Umbilical cord (tissue), 2 donors: Measurements from ENCODE around the gene C9orf72. TPM values are rescaled to one million over a fixed set of nuclear protein-coding genes. Genes with fewer than 3 reads are reported as not detected.
A peak's percentile ranks its signal among the peaks of the same experiment; 100 is the strongest.

Experiments used
- DNase-seq: peaks from one replicate; pipeline ENCODE4 v3.0.0-alpha.2; 2015; ENCODE audit warnings: low spot score
- total RNA-seq: library from RNA; depleted of rRNA; stranded (reverse); fragments of >200 nt; gene quantifications from one replicate; pipeline ENCODE4 v1.2.3, GENCODE V29; 2014; ENCODE audit warnings: low replicate concordance; ENCODE audit not compliant: insufficient read depth

Gene C9orf72
- total RNA-seq, 1 donor from 2014 or later = 19.3 TPM

- no peak for DNase-seq
Measured at GRCh38 chr9:27538647-27539046, 34.6 kb downstream of the C9orf72 start.

GRCh38 chr9:27537756-27538155 lies 35.5 kb downstream of the C9orf72 start:
- DNase-seq = no peak

- no peak for DNase-seq
Measured at GRCh38 chr9:27537027-27537435, 36.2 kb downstream of the C9orf72 start.

- DNase-seq = no peak
Measured at GRCh38 chr9:27536168-27536567, 37.1 kb downstream of the C9orf72 start.

- DNase-seq = no peak
Measured at GRCh38 chr9:27535701-27536118, 37.6 kb downstream of the C9orf72 start.

- no peak for DNase-seq
Measured at GRCh38 chr9:27534658-27535209, 38.5 kb downstream of the C9orf72 start.

GRCh38 chr9:27534131-27534530 lies 39.1 kb downstream of the C9orf72 start:
- no peak for DNase-seq

- DNase-seq = no peak
Measured at GRCh38 chr9:27533311-27533710, 40.0 kb downstream of the C9orf72 start.

GRCh38 chr9:27532046-27532445 lies 41.2 kb downstream of the C9orf72 start:
- DNase-seq = no peak

GRCh38 chr9:27530915-27531755 lies 42.1 kb downstream of the C9orf72 start:
- DNase-seq = no peak

GRCh38 chr9:27529316-27530278 lies 43.7 kb downstream of the C9orf72 start, which contains the start of gene MOB3B:
Gene MOB3B (minus strand): TSS chr9:27529814. CDS start chr9:27455550, 74,264 bp downstream.
- DNase-seq = peak; percentile 79

- DNase-seq = peak; percentile 54
Measured at GRCh38 chr9:27528886-27529315, 44.4 kb downstream of the C9orf72 start.

GRCh38 chr9:27528076-27528885 lies 45.0 kb downstream of the C9orf72 start:
- DNase-seq = peak; percentile 85

GRCh38 chr9:27527702-27528075 lies 45.6 kb downstream of the C9orf72 start:
- no peak for DNase-seq

GRCh38 chr9:27524236-27524635 lies 49.0 kb downstream of the C9orf72 start, which contains the start of gene IFNK:
Gene IFNK (plus strand): TSS chr9:27524290. CDS start chr9:27524337, 47 bp downstream.
- DNase-seq = no peak

GRCh38 chr9:27523141-27523540 lies 50.1 kb downstream of the C9orf72 start:
- DNase-seq = no peak

- DNase-seq = no peak
Measured at GRCh38 chr9:27520986-27521385, 52.3 kb downstream of the C9orf72 start.

- peak; percentile 35 for DNase-seq
Measured at GRCh38 chr9:27519466-27520465, 53.5 kb downstream of the C9orf72 start.

GRCh38 chr9:27518809-27519208 lies 54.5 kb downstream of the C9orf72 start:
- DNase-seq = no peak

GRCh38 chr9:27518006-27518405 lies 55.3 kb downstream of the C9orf72 start:
- no peak for DNase-seq
